MCF 10A (cell line): ENCODE results near the gene CLPX. TPM values are rescaled to one million over a fixed set of nuclear protein-coding genes. Genes with fewer than 3 reads are reported as not detected.

Source experiments
- BruUV-seq: library from RNA; stranded (reverse); fragments of 400-500 nt; replicated peaks from 2 replicates; lab custom pipeline; 2021; lab: Mats Ljungman, UMichigan
- CTCF ChIA-PET: fragments of 300-600 bp; sonication (Branson Sonifier 250); formaldehyde crosslinking; extraction: SDS; loops from one replicate; lab custom pipeline; 2021; ENCODE audit warnings: antibody characterized with exemption, inconsistent platforms; lab: Yijun Ruan, JAX
- POLR2A ChIA-PET: fragments of 300-600, 350-650 bp; sonication (Branson Sonifier 250); formaldehyde crosslinking; extraction: SDS; loops from one replicate; lab custom pipeline; 2020; ENCODE audit warnings: antibody characterized with exemption, inconsistent platforms; lab: Yijun Ruan, JAX
- DNase-seq: peaks from one replicate; pipeline ENCODE4 v3.0.0-alpha.2; 2018; ENCODE audit not compliant: unreplicated experiment
- H3K27ac Mint-ChIP-seq: one replicate; pipeline ENCODE4 v1.8.0; 2022; ENCODE audit warnings: mild to moderate bottlenecking, low read depth, mixed read lengths; ENCODE audit not compliant: unreplicated experiment
- H3K27me3 Mint-ChIP-seq: one replicate; pipeline ENCODE4 v1.8.0; 2022; ENCODE audit warnings: mixed read lengths; ENCODE audit not compliant: insufficient read depth, unreplicated experiment
- H3K36me3 Mint-ChIP-seq: one replicate; pipeline ENCODE4 v1.8.0; 2022; ENCODE audit warnings: mild to moderate bottlenecking, moderate library complexity, mixed read lengths; ENCODE audit not compliant: insufficient read depth, unreplicated experiment
- H3K4me1 Mint-ChIP-seq: one replicate; pipeline ENCODE4 v1.8.0; 2022; ENCODE audit warnings: mixed read lengths; ENCODE audit not compliant: insufficient read depth, unreplicated experiment
- H3K4me3 Mint-ChIP-seq: one replicate; pipeline ENCODE4 v1.8.0; 2022; ENCODE audit warnings: mild to moderate bottlenecking, moderate library complexity, mixed read lengths; ENCODE audit not compliant: unreplicated experiment
- H3K9me3 Mint-ChIP-seq: one replicate; pipeline ENCODE4 v1.8.0; 2022; ENCODE audit warnings: mixed read lengths; ENCODE audit not compliant: unreplicated experiment
- CTCF ChIP-seq: fragments of 200-600 bp; IDR thresholded peaks from one replicate; pipeline ENCODE4 v1.8.0; 2022; ENCODE audit warnings: antibody characterized with exemption, mild to moderate bottlenecking; ENCODE audit not compliant: unreplicated experiment
- intact Hi-C: fragments of 100-400 bp; cut with micrococcal nuclease; formaldehyde crosslinking; loops from 2 replicates; pipeline ENCODE4 v1.14.1; 2022
- total RNA-seq: library from RNA; stranded (reverse); gene quantifications from 2 replicates; pipeline ENCODE4 v1.2.3, GENCODE V29; 2022

CLPX gene
- total RNA-seq, 1 experiment from 2014 or later = 48.9 TPM

GRCh38 chr15:65174509-65174908 lies 10.6 kb downstream of the CLPX start:
- no peak overlapping the region for H3K4me3 Mint-ChIP-seq
- no peak overlapping the region for H3K27ac Mint-ChIP-seq
- POLR2A ChIA-PET = interaction anchor here (0.9 to 1.0 kb wide), 2 partner anchors 8 to 11 kb away, joined by 3 read pairs; no protein-coding TSS in a partner anchor
- intact Hi-C loops = no loop called here
- H3K9me3 Mint-ChIP-seq = no peaks in the 10 kb centered on the region
- TF ChIP-seq CTCF = no peak
- no peak for DNase-seq
- H3K27me3 Mint-ChIP-seq = no peaks in the 10 kb centered on the region
- H3K4me1 Mint-ChIP-seq = peaks cover 5% of the 10 kb centered on the region
- no TSS peak for BruUV-seq
- CTCF ChIA-PET = no interaction called here
- H3K36me3 Mint-ChIP-seq = peaks cover 94% of the 10 kb centered on the region

- peaks cover 95% of the 10 kb centered on the region for H3K36me3 Mint-ChIP-seq
- no TSS peak for BruUV-seq
- CTCF ChIA-PET = no interaction called here
- H3K4me1 Mint-ChIP-seq = peaks cover 5% of the 10 kb centered on the region
- no peak overlapping the region for H3K27ac Mint-ChIP-seq
- POLR2A ChIA-PET = interaction anchor here (0.6 to 0.9 kb wide), 2 partner anchors 20 to 39 kb away, joined by 3 read pairs; no protein-coding TSS in a partner anchor
- no peaks in the 10 kb centered on the region for H3K27me3 Mint-ChIP-seq
- intact Hi-C loops = no loop called here
- H3K4me3 Mint-ChIP-seq = no peak overlapping the region
- TF ChIP-seq CTCF = no peak
- H3K9me3 Mint-ChIP-seq = no peaks in the 10 kb centered on the region
- DNase-seq = no peak
Observed at GRCh38 chr15:65172531-65172930, 12.6 kb downstream of the CLPX start.

GRCh38 chr15:65171428-65171827 lies 13.7 kb downstream of the CLPX start:
- intact Hi-C loops = no loop called here
- TF ChIP-seq CTCF = no peak
- CTCF ChIA-PET = no interaction called here
- Mint-ChIP-seq H3K36me3 (peaks cover 95% of the 10 kb centered on the region), H3K9me3 (no peaks in the 10 kb centered on the region), H3K27me3 (no peaks in the 10 kb centered on the region), H3K4me1 (peaks cover 5% of the 10 kb centered on the region), H3K4me3 (no peak overlapping the region), H3K27ac (no peak overlapping the region)
- POLR2A ChIA-PET = interaction anchor here (0.6 to 0.9 kb wide), 3 partner anchors 11 to 104 kb away, joined by 3 read pairs; no protein-coding TSS in a partner anchor
- BruUV-seq = no TSS peak
- no peak for DNase-seq

GRCh38 chr15:65165875-65166274 lies 19.3 kb downstream of the CLPX start:
- BruUV-seq = no TSS peak
- H3K4me1 Mint-ChIP-seq = no peaks in the 10 kb centered on the region
- intact Hi-C loops = no loop called here
- H3K27ac Mint-ChIP-seq = no peak overlapping the region
- peaks cover 77% of the 10 kb centered on the region for H3K36me3 Mint-ChIP-seq
- H3K9me3 Mint-ChIP-seq = no peaks in the 10 kb centered on the region
- no peak overlapping the region for H3K4me3 Mint-ChIP-seq
- DNase-seq = no peak
- H3K27me3 Mint-ChIP-seq = no peaks in the 10 kb centered on the region
- TF ChIP-seq CTCF = no peak
- ChIA-PET CTCF (interaction anchor here (0.6 to 1.0 kb wide), 2 partner anchors 64 to 132 kb away, joined by 3 to 4 read pairs; no protein-coding TSS in a partner anchor), POLR2A (interaction anchor here (0.9 to 1.1 kb wide), 3 partner anchors 9 to 18 kb away, joined by 3 read pairs; no protein-coding TSS in a partner anchor)
